DND-41 (cell line): ENCODE results near the gene DNAJC30.
"Not testable (repeated sequence)": the region's sequence is repeated elsewhere in the genome, so short reads cannot be mapped to it uniquely, and the experiment has no call there.

ENCODE experiments used
- ATAC-seq: fragments of 200-7000 bp; cut with Tn5 transposase; 3 replicates; pipeline ENCODE4 v1.9.1; 2021; ENCODE audit warnings: low read depth; ENCODE audit not compliant: insufficient read depth
- DNase-seq: peaks from one replicate; pipeline ENCODE4 v3.0.0-alpha.2; 2020
- H2AFZ ChIP-seq: 2 replicates; pipeline ENCODE4 v1.6.0; 2012; ENCODE audit warnings: low read depth, low read length
- H3K27ac ChIP-seq: 2 replicates; pipeline ENCODE4 v1.5.1; 2012; ENCODE audit warnings: low read length, inconsistent platforms
- H3K27me3 ChIP-seq: fragments of 200-600 bp; sonication (generic); 2 replicates; pipeline ENCODE4 v1.6.0; 2012; ENCODE audit warnings: low read length, mild to moderate bottlenecking, inconsistent platforms; ENCODE audit not compliant: insufficient read depth, poor library complexity
- H3K36me3 ChIP-seq: 2 replicates; pipeline ENCODE4 v1.5.1; 2012; ENCODE audit warnings: low read length, inconsistent platforms; ENCODE audit not compliant: insufficient read depth
- H3K4me1 ChIP-seq: 2 replicates; pipeline ENCODE4 v1.5.1; 2012; ENCODE audit warnings: mild to moderate bottlenecking, low read length; ENCODE audit not compliant: insufficient read depth
- H3K4me2 ChIP-seq: 2 replicates; pipeline ENCODE4 v1.6.0; 2012; ENCODE audit warnings: mild to moderate bottlenecking, moderate library complexity, low read length, inconsistent platforms; ENCODE audit not compliant: insufficient read depth
- H3K4me3 ChIP-seq, 2 experiments: fragments of 200-600 bp in 1 of 2; shearing (Covaris generic) in 1 of 2; 2 replicates each; pipeline ENCODE4 v1.5.1; 2012 to 2016; ENCODE audit warnings: inconsistent platforms in 2 of 2, low read length in 2 of 2, mild to moderate bottlenecking in 2 of 2, low read depth in 1 of 2, moderate library complexity in 1 of 2
- H3K79me2 ChIP-seq: 2 replicates; pipeline ENCODE4 v1.6.0; 2012; ENCODE audit warnings: low read length, inconsistent platforms; ENCODE audit not compliant: insufficient read depth
- H3K9ac ChIP-seq: 2 replicates; pipeline ENCODE4 v1.6.0; 2012; ENCODE audit warnings: low read depth, mild to moderate bottlenecking, inconsistent platforms, low read length, moderate library complexity
- H3K9me3 ChIP-seq: 2 replicates; pipeline ENCODE4 v1.5.1; 2012; ENCODE audit warnings: low read length, moderate library complexity, mild to moderate bottlenecking, inconsistent platforms; ENCODE audit not compliant: insufficient read depth, severe bottlenecking
- H4K20me1 ChIP-seq: 2 replicates; pipeline ENCODE4 v1.6.0; 2012; ENCODE audit warnings: low read length; ENCODE audit not compliant: insufficient read depth
- EZH2 ChIP-seq: IDR thresholded peaks from 3 replicates; pipeline ENCODE4 v1.6.1; 2012; ENCODE audit warnings: borderline replicate concordance, low read depth, mild to moderate bottlenecking, moderate library complexity, low read length, inconsistent platforms; ENCODE audit not compliant: severe bottlenecking
- TF ChIP-seq, protein P1 (sequence below): IDR thresholded peaks from 2 replicates; pipeline ENCODE4 v1.5.1; 2012; ENCODE audit warnings: borderline replicate concordance, low read length, moderate library complexity, mild to moderate bottlenecking; ENCODE audit not compliant: poor library complexity, severe bottlenecking; ENCODE audit errors: extremely low read depth

DNAJC30 gene

DNA sequence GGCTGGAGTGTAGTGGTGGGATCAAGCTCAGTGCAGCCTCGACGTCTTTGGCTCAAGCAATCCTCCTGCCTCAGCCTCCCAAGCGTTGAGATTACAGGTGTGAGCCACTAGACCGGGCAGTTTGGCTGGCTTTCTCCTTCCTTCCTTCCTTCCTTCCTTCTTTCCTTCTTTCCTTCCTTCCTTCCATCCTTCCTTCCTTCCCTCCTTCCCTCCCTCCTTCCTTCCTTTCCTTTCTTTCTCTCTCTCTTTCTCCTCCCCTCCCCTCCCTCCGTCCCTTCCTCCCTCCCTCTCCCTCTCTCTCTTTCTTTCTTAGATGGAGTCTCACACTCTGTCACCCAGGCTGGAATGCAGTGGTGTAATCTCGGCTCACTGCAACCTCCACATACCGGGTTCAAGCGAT is 23.3 kb downstream of the DNAJC30 start:
- Histone ChIP-seq H2AFZ (no peak overlapping the region), H3K4me2 (no peak overlapping the region), H4K20me1 (no peaks in the 10 kb centered on the region), H3K4me1 (no peaks in the 10 kb centered on the region), H3K9me3 (peaks cover 3% of the 10 kb centered on the region), H3K27me3 (no peaks in the 10 kb centered on the region), H3K9ac (no peak overlapping the region), H3K27ac (no peak overlapping the region), H3K79me2 (no peaks in the 10 kb centered on the region), H3K4me3 (no peak overlapping the region), H3K36me3 (no peaks in the 10 kb centered on the region)
- TF ChIP-seq, protein P1, sequence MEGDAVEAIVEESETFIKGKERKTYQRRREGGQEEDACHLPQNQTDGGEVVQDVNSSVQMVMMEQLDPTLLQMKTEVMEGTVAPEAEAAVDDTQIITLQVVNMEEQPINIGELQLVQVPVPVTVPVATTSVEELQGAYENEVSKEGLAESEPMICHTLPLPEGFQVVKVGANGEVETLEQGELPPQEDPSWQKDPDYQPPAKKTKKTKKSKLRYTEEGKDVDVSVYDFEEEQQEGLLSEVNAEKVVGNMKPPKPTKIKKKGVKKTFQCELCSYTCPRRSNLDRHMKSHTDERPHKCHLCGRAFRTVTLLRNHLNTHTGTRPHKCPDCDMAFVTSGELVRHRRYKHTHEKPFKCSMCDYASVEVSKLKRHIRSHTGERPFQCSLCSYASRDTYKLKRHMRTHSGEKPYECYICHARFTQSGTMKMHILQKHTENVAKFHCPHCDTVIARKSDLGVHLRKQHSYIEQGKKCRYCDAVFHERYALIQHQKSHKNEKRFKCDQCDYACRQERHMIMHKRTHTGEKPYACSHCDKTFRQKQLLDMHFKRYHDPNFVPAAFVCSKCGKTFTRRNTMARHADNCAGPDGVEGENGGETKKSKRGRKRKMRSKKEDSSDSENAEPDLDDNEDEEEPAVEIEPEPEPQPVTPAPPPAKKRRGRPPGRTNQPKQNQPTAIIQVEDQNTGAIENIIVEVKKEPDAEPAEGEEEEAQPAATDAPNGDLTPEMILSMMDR: no peak
- no peak for TF ChIP-seq EZH2
- no peak for DNase-seq
- no peak for ATAC-seq

- not testable (repeated sequence) for H3K4me3 ChIP-seq, ATAC-seq, H4K20me1 ChIP-seq
Observed at GRCh38 chr7:73655309-73655708, 27.9 kb downstream of the DNAJC30 start.

GRCh38 chr7:73652541-73652949 is 30.7 kb downstream of the DNAJC30 start:
- no peak overlapping the region for H3K9ac ChIP-seq
- H3K4me3 ChIP-seq: no peak overlapping the region
- DNase-seq (no peak), ATAC-seq (no peak)
- H3K27ac ChIP-seq: no peak overlapping the region
- TF ChIP-seq, protein P1: no peak
- no peak for TF ChIP-seq EZH2
- H3K36me3 ChIP-seq: no peaks in the 10 kb centered on the region
- no peak overlapping the region for H2AFZ ChIP-seq
- H4K20me1 ChIP-seq: no peaks in the 10 kb centered on the region
- H3K9me3 ChIP-seq: no peaks in the 10 kb centered on the region
- H3K27me3 ChIP-seq: no peaks in the 10 kb centered on the region
- no peaks in the 10 kb centered on the region for H3K79me2 ChIP-seq
- no peak overlapping the region for H3K4me2 ChIP-seq
- no peaks in the 10 kb centered on the region for H3K4me1 ChIP-seq

More at GRCh38 chr7:73655309-73655708, 27.9 kb downstream of the DNAJC30 start:
- not testable (repeated sequence) for H3K79me2 ChIP-seq, H3K4me2 ChIP-seq, H3K9ac ChIP-seq, H3K4me1 ChIP-seq, H3K36me3 ChIP-seq, H3K9me3 ChIP-seq, H3K27ac ChIP-seq, H2AFZ ChIP-seq, H3K27me3 ChIP-seq, DNase-seq

DNA sequence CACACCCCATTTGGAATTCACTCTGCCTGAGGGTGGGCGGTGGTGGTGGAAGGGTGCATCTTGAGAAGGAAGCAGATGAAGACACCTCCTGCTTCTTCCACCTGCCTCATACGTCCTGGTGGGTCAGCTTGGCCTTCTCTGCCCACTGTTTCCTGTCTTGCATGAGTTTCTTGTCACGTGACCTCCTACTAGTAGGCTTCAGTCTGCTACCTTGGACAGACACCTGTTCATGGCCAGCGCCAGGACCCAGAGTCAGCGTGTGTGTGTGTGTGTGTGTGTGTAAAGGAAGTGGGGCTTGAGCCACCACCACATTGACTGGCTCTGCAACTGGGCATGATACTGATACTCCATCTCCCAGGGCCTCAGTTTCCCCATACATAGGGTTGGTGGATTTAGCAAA is 32.7 kb downstream of the DNAJC30 start:
- Histone ChIP-seq H3K4me2 (no peak overlapping the region), H2AFZ (no peak overlapping the region), H3K27ac (no peak overlapping the region), H3K9me3 (no peaks in the 10 kb centered on the region), H4K20me1 (no peaks in the 10 kb centered on the region; the same call in 1 of the 2 replicates), H3K4me1 (no peaks in the 10 kb centered on the region), H3K4me3 (no peak overlapping the region), H3K9ac (no peak overlapping the region), H3K27me3 (peaks cover 8% of the 10 kb centered on the region), H3K36me3 (no peaks in the 10 kb centered on the region), H3K79me2 (no peaks in the 10 kb centered on the region)
- DNase-seq (no peak), ATAC-seq (no peak)
- TF ChIP-seq, protein P1: no peak
- no peak for TF ChIP-seq EZH2
